ENCODE data around the gene BICDL1. TPM values are rescaled to one million over a fixed set of nuclear protein-coding genes. Genes with fewer than 3 reads are reported as not detected.

The BICDL1 gene
- total RNA-seq, 1 donor from 2014 or later = 130 TPM

- intact Hi-C loops (cut with micrococcal nuclease) = loop anchor here (1.0 to 5.0 kb wide), 6 partner anchors 8 to 173 kb away; partner anchors contain the start of gene RNU4-1
- peaks cover 69% of the 10 kb centered on the region for H3K4me1 Mint-ChIP-seq (ENCODE audit: low read depth)
- no peak for DNase-seq (ENCODE audit: low spot score)
- H3K9me3 Mint-ChIP-seq = no peaks in the 10 kb centered on the region
- H3K4me3 Mint-ChIP-seq (ENCODE audit: low read depth) = peak overlapping the region; percentile 69
- H3K27me3 Mint-ChIP-seq (ENCODE audit: low read depth) = no peaks in the 10 kb centered on the region
- H3K36me3 Mint-ChIP-seq (ENCODE audit: low read depth) = peaks cover 36% of the 10 kb centered on the region
- peak overlapping the region; percentile 91 for H3K27ac Mint-ChIP-seq
These were observed 130.4 kb downstream of the BICDL1 start for GRCh38 chr12:120119271-120119973.

- H3K27ac Mint-ChIP-seq = peak overlapping the region; percentile 64
- intact Hi-C loops (cut with micrococcal nuclease) = no loop called here
- H3K4me3 Mint-ChIP-seq (ENCODE audit: low read depth) = peak overlapping the region; percentile 18
- H3K36me3 Mint-ChIP-seq (ENCODE audit: low read depth) = peaks cover 25% of the 10 kb centered on the region
- H3K9me3 Mint-ChIP-seq = no peaks in the 10 kb centered on the region
- no peak for DNase-seq (ENCODE audit: low spot score)
- peaks cover 58% of the 10 kb centered on the region for H3K4me1 Mint-ChIP-seq (ENCODE audit: low read depth)
- no peaks in the 10 kb centered on the region for H3K27me3 Mint-ChIP-seq (ENCODE audit: low read depth)
These were observed 132.3 kb downstream of the BICDL1 start for GRCh38 chr12:120121343-120121742.

DNA sequence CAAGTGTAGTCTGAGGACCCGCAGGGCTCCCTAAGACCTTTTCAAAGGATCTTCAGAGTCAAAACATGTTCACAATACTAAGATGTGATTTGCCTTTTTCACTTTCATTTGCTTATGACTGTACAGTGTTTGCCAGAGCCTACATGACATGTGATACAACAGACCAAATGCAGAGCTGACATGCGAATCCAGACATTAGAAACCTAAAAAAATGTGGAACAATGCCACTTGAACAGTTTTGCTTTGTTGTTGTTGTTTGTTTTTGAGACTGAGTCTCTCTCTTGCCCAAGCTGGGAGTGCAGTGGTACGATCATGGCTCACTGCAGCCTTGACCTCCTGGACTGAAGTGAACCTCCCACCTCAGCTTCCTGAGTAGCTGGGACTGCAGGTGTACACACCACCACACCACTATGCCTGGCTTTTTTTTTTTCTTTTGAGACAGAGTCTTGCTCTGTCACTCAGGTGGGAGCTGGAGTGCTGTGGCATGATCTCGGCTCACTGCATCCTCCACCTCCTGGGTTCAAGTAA, 132.8 kb downstream of the BICDL1 start:
- Mint-ChIP-seq H3K9me3 (no peaks in the 10 kb centered on the region), H3K36me3 (ENCODE audit: low read depth) (peaks cover 30% of the 10 kb centered on the region), H3K27ac (peak overlapping the region; percentile 64), H3K4me3 (ENCODE audit: low read depth) (no peak overlapping the region), H3K4me1 (ENCODE audit: low read depth) (peaks cover 62% of the 10 kb centered on the region), H3K27me3 (ENCODE audit: low read depth) (no peaks in the 10 kb centered on the region)
- intact Hi-C loops (cut with micrococcal nuclease) = no loop called here
- DNase-seq (ENCODE audit: low spot score) = no peak

DNA sequence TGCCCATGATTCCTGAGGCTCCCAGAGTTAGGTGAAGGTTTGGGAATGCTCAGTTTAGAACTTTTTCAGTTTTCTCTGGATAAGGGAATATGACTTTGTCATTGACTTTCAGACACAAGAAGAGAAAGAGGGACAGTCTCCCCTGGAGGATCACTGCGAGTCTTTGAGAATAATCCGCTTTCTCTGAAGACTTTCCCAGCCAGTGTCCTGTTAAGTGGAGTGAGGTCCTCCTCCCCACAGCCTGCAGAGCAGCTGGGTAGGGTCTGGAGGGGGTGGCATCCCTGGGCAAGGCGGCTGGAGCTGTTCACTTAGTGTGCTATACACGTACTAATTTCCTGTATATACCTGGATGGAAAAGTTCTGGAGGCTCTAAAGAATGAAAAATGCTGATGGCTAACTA, 136.0 kb downstream of the BICDL1 start:
- intact Hi-C loops (cut with micrococcal nuclease) = no loop called here
- H3K36me3 Mint-ChIP-seq (ENCODE audit: low read depth) = peaks cover 41% of the 10 kb centered on the region
- no peaks in the 10 kb centered on the region for H3K27me3 Mint-ChIP-seq (ENCODE audit: low read depth)
- H3K27ac Mint-ChIP-seq = no peak overlapping the region
- no peak overlapping the region for H3K4me3 Mint-ChIP-seq (ENCODE audit: low read depth)
- H3K9me3 Mint-ChIP-seq = no peaks in the 10 kb centered on the region
- peaks cover 41% of the 10 kb centered on the region for H3K4me1 Mint-ChIP-seq (ENCODE audit: low read depth)
- no peak for DNase-seq (ENCODE audit: low spot score)

- no peak for DNase-seq (ENCODE audit: low spot score)
- peaks cover 33% of the 10 kb centered on the region for H3K4me1 Mint-ChIP-seq (ENCODE audit: low read depth)
- H3K4me3 Mint-ChIP-seq (ENCODE audit: low read depth) = no peak overlapping the region
- no peaks in the 10 kb centered on the region for H3K27me3 Mint-ChIP-seq (ENCODE audit: low read depth)
- intact Hi-C loops (cut with micrococcal nuclease) = no loop called here
- peak overlapping the region; percentile 87 for H3K27ac Mint-ChIP-seq
- H3K9me3 Mint-ChIP-seq = no peaks in the 10 kb centered on the region
- peaks cover 47% of the 10 kb centered on the region for H3K36me3 Mint-ChIP-seq (ENCODE audit: low read depth)
These were observed 137.0 kb downstream of the BICDL1 start for GRCh38 chr12:120125792-120126634.

DNA sequence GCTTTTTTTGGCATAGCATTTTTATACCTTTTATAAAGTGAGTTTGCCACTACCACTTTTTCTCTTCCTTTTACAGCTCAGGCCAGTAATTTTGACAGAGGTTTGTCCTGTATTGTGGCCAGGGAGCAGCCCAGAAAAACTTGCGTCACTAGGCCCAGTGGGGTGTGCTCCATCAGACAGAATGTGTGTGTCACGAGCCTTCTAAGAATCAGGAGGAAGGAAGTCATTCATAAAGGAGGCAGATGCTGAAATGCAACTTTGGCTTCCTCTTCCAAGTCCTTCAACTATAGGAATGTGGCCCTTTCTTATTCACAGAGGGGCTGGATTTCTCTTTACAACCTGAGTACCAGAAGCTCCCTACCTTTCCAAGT, 137.6 kb downstream of the BICDL1 start:
- intact Hi-C loops (cut with micrococcal nuclease) = no loop called here
- Mint-ChIP-seq H3K36me3 (ENCODE audit: low read depth) (peaks cover 53% of the 10 kb centered on the region), H3K4me1 (ENCODE audit: low read depth) (peaks cover 27% of the 10 kb centered on the region), H3K27ac (peak overlapping the region; percentile 87), H3K27me3 (ENCODE audit: low read depth) (no peaks in the 10 kb centered on the region), H3K4me3 (ENCODE audit: low read depth) (no peak overlapping the region), H3K9me3 (no peaks in the 10 kb centered on the region)
- DNase-seq (ENCODE audit: low spot score) = no peak

GRCh38 chr12:120130011-120130410, 141.0 kb downstream of the BICDL1 start:
- no peak overlapping the region for H3K27ac Mint-ChIP-seq
- H3K36me3 Mint-ChIP-seq (ENCODE audit: low read depth) = peaks cover 83% of the 10 kb centered on the region
- no peaks in the 10 kb centered on the region for H3K27me3 Mint-ChIP-seq (ENCODE audit: low read depth)
- H3K4me1 Mint-ChIP-seq (ENCODE audit: low read depth) = peaks cover 13% of the 10 kb centered on the region
- intact Hi-C loops (cut with micrococcal nuclease) = no loop called here
- H3K4me3 Mint-ChIP-seq (ENCODE audit: low read depth) = no peak overlapping the region
- H3K9me3 Mint-ChIP-seq = no peaks in the 10 kb centered on the region
- DNase-seq (ENCODE audit: low spot score) = no peak

- Mint-ChIP-seq H3K4me1 (ENCODE audit: low read depth) (peaks cover 12% of the 10 kb centered on the region), H3K27me3 (ENCODE audit: low read depth) (no peaks in the 10 kb centered on the region), H3K4me3 (ENCODE audit: low read depth) (no peak overlapping the region), H3K36me3 (ENCODE audit: low read depth) (peaks cover 81% of the 10 kb centered on the region), H3K27ac (no peak overlapping the region), H3K9me3 (no peaks in the 10 kb centered on the region)
- intact Hi-C loops (cut with micrococcal nuclease) = no loop called here
- DNase-seq (ENCODE audit: low spot score) = no peak
These were observed 142.1 kb downstream of the BICDL1 start for GRCh38 chr12:120131116-120131515.

DNA sequence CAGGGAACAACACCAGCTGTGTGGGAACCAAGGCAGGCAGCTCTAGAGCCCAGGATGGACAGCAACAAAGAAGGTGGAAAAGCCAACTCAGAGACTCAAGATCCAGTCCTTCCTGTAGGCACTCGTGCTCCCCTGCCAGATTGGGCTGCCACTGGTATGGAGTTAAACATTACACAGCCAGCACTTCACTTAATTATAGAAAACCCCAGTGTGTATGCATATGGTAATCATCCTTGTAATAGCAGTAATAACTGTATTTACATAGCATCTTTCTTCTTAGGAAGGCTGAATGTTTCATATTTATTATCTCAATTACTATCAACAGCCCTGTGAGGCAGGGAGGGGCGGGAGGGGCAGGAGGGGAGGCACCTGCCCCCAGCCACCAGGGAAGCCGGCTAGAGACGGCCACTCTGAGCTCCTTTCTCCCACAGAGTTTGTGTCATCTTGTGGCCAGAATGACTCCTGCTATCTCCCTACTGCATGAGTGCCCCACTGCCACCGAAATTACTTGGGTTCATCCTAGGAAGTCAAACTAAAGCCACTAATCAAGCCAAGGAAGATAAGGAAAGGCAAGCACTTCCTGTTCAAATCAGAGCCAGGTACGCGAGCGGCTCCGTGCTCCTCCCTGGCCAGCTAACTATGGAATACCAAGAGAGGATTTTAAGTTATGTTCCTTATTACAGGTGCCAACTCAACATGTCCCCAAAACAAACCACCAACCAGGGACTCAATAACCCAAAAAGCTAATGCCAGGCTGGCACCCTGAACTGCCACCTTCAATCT, 143.2 kb downstream of the BICDL1 start:
- intact Hi-C loops (cut with micrococcal nuclease) = no loop called here
- peaks cover 80% of the 10 kb centered on the region for H3K36me3 Mint-ChIP-seq (ENCODE audit: low read depth)
- H3K27ac Mint-ChIP-seq = no peak overlapping the region

GRCh38 chr12:120132863-120133385, 143.9 kb downstream of the BICDL1 start:
- intact Hi-C loops (cut with micrococcal nuclease) = no loop called here
- Mint-ChIP-seq H3K27me3 (ENCODE audit: low read depth) (no peaks in the 10 kb centered on the region), H3K4me3 (ENCODE audit: low read depth) (no peak overlapping the region), H3K27ac (no peak overlapping the region), H3K9me3 (no peaks in the 10 kb centered on the region), H3K4me1 (ENCODE audit: low read depth) (peaks cover 1% of the 10 kb centered on the region), H3K36me3 (ENCODE audit: low read depth) (peaks cover 79% of the 10 kb centered on the region)
- DNase-seq (ENCODE audit: low spot score) = no peak

More for the DNA sequence above, 143.2 kb downstream of the BICDL1 start:
- no peak overlapping the region for H3K4me3 Mint-ChIP-seq (ENCODE audit: low read depth)
- no peaks in the 10 kb centered on the region for H3K27me3 Mint-ChIP-seq (ENCODE audit: low read depth)
- DNase-seq (ENCODE audit: low spot score) = no peak
- no peaks in the 10 kb centered on the region for H3K9me3 Mint-ChIP-seq
- H3K4me1 Mint-ChIP-seq (ENCODE audit: low read depth) = peaks cover 1% of the 10 kb centered on the region

GRCh38 chr12:120134307-120134980, 145.4 kb downstream of the BICDL1 start:
- intact Hi-C loops (cut with micrococcal nuclease) = no loop called here
- DNase-seq (ENCODE audit: low spot score) = no peak
- Mint-ChIP-seq H3K27me3 (ENCODE audit: low read depth) (no peaks in the 10 kb centered on the region), H3K9me3 (no peaks in the 10 kb centered on the region), H3K27ac (no peak overlapping the region), H3K4me1 (ENCODE audit: low read depth) (peaks cover 1% of the 10 kb centered on the region), H3K4me3 (ENCODE audit: low read depth) (no peak overlapping the region), H3K36me3 (ENCODE audit: low read depth) (peaks cover 81% of the 10 kb centered on the region)

Data from activated T-helper 2 cell treated with anti-CD3 and anti-CD28 coated beads, Interferon-gamma antibody, Interleukin-2, Interleukin-4, amounts not matched to agents 10 μg/mL and 5 μg/mL and 100 μg/mL, durations not matched to agents 14 hours and 24 hours and 36 hours (primary cell).